Activated T-cell treated with anti-CD3 and anti-CD28 coated beads for 24 hours (primary cell): ENCODE data around the gene ARHGEF7.
"Not testable (repeated sequence)": the region's sequence is repeated elsewhere in the genome, so short reads cannot be mapped to it uniquely, and the experiment has no call there.

Source experiments
- DNase-seq: peaks from one replicate; pipeline ENCODE4 v3.0.0-alpha.2; 2020; ENCODE audit warnings: low read depth

The ARHGEF7 gene

GRCh38 chr13:111253365-111253872 lies 138.3 kb downstream of the ARHGEF7 start:
- no peak for DNase-seq

GRCh38 chr13:111255228-111255790 lies 140.2 kb downstream of the ARHGEF7 start:
- DNase-seq: no peak

- no peak for DNase-seq
Measured at GRCh38 chr13:111256458-111256857, 141.3 kb downstream of the ARHGEF7 start.

- no peak for DNase-seq
Measured at GRCh38 chr13:111256946-111257345, 141.8 kb downstream of the ARHGEF7 start.

GRCh38 chr13:111257899-111258298 lies 142.8 kb downstream of the ARHGEF7 start:
- not testable (repeated sequence) for DNase-seq

GRCh38 chr13:111258637-111259036 lies 143.5 kb downstream of the ARHGEF7 start:
- no peak for DNase-seq

- DNase-seq: no peak
Measured at GRCh38 chr13:111259058-111259457, 143.9 kb downstream of the ARHGEF7 start.

- no peak for DNase-seq
Measured at GRCh38 chr13:111261326-111261725, 146.2 kb downstream of the ARHGEF7 start.

- no peak for DNase-seq
Measured at GRCh38 chr13:111262281-111262680, 147.2 kb downstream of the ARHGEF7 start.

GRCh38 chr13:111262715-111263114 lies 147.6 kb downstream of the ARHGEF7 start:
- DNase-seq: no peak

GRCh38 chr13:111263566-111263965 lies 148.5 kb downstream of the ARHGEF7 start:
- DNase-seq: no peak

- no peak for DNase-seq
Measured at GRCh38 chr13:111265006-111265700, 150.0 kb downstream of the ARHGEF7 start.

GRCh38 chr13:111265701-111266035 lies 150.6 kb downstream of the ARHGEF7 start:
- no peak for DNase-seq

GRCh38 chr13:111267205-111267604 lies 152.1 kb downstream of the ARHGEF7 start:
- no peak for DNase-seq

- DNase-seq: no peak
Measured at GRCh38 chr13:111267784-111268183, 152.7 kb downstream of the ARHGEF7 start.

- no peak for DNase-seq
Measured at GRCh38 chr13:111269508-111269907, 154.4 kb downstream of the ARHGEF7 start.

GRCh38 chr13:111270126-111270525 lies 155.0 kb downstream of the ARHGEF7 start:
- no peak for DNase-seq

GRCh38 chr13:111270765-111271698 lies 155.9 kb downstream of the ARHGEF7 start:
- no peak for DNase-seq

GRCh38 chr13:111272117-111272516 lies 157.0 kb downstream of the ARHGEF7 start:
- no peak for DNase-seq

GRCh38 chr13:111275382-111275781 lies 160.3 kb downstream of the ARHGEF7 start:
- DNase-seq: no peak

GRCh38 chr13:111275995-111276618 lies 161.0 kb downstream of the ARHGEF7 start:
- DNase-seq: no peak

- DNase-seq: no peak
Measured at GRCh38 chr13:111278258-111278657, 163.1 kb downstream of the ARHGEF7 start.
